Brain microvascular endothelial cell (primary cell): ENCODE measurements around the gene STK26.

Experiments used
- DNase-seq: peaks from one replicate; pipeline ENCODE4 v3.0.0-alpha.2; 2020
- H3K27ac ChIP-seq: fragments of 250-450 bp; sonication (Bioruptor Pico); 2 replicates; pipeline ENCODE4 v1.5.1; 2020; ENCODE audit warnings: mild to moderate bottlenecking, moderate library complexity
- H3K27me3 ChIP-seq: fragments of 250-450 bp; sonication (Bioruptor Pico); replicated peaks from 2 replicates; pipeline ENCODE4 v1.5.1; 2020; ENCODE audit warnings: mild to moderate bottlenecking
- H3K36me3 ChIP-seq: fragments of 250-450 bp; sonication (Bioruptor Pico); replicated peaks from 2 replicates; pipeline ENCODE4 v1.5.1; 2020; ENCODE audit warnings: mild to moderate bottlenecking
- H3K4me3 ChIP-seq: 2 replicates; pipeline ENCODE4 v1.5.1; 2011; ENCODE audit warnings: low read depth, mild to moderate bottlenecking, control low read depth, low read length, moderate library complexity
- CTCF ChIP-seq: IDR thresholded peaks from 2 replicates; pipeline ENCODE4 v1.5.1; 2011; ENCODE audit warnings: low read depth, mild to moderate bottlenecking, moderate library complexity, low read length, control low read depth, inconsistent platforms; ENCODE audit errors: missing control alignments
- in situ Hi-C: cut with HindIII; loops from 2 replicates; pipeline ENCODE4 v1.10.0; 2017; ENCODE audit warnings: low sequenced_read_pairs, low pct_ligation_motif_present

Gene STK26

GRCh38 chrX:132119821-132120515 is 96.9 kb downstream of the STK26 start:
- no peak for DNase-seq

GRCh38 chrX:132120913-132121312 is 97.8 kb downstream of the STK26 start:
- DNase-seq: no peak
- Histone ChIP-seq H3K27me3 (no peaks in the 10 kb centered on the region), H3K36me3 (no peaks in the 10 kb centered on the region), H3K27ac (no peak overlapping the region), H3K4me3 (no peak overlapping the region)
- in situ Hi-C loops: no loop called here
- TF ChIP-seq CTCF: no peak

More at GRCh38 chrX:132119821-132120515, 96.9 kb downstream of the STK26 start:
- H3K4me3 ChIP-seq: no peak overlapping the region
- no peak overlapping the region for H3K27ac ChIP-seq
- H3K27me3 ChIP-seq: no peaks in the 10 kb centered on the region
- in situ Hi-C loops: no loop called here
- no peak for TF ChIP-seq CTCF
- no peaks in the 10 kb centered on the region for H3K36me3 ChIP-seq
